GM19397 (cell line): ENCODE results near the gene PAX9.

Experiments
- ATAC-seq: cut with Tn5 transposase; IDR thresholded peaks from one replicate; pipeline ENCODE4 v1.9.1; 2021; ENCODE audit warnings: mild to moderate bottlenecking, moderate library complexity; ENCODE audit not compliant: unreplicated experiment

Gene PAX9

DNA sequence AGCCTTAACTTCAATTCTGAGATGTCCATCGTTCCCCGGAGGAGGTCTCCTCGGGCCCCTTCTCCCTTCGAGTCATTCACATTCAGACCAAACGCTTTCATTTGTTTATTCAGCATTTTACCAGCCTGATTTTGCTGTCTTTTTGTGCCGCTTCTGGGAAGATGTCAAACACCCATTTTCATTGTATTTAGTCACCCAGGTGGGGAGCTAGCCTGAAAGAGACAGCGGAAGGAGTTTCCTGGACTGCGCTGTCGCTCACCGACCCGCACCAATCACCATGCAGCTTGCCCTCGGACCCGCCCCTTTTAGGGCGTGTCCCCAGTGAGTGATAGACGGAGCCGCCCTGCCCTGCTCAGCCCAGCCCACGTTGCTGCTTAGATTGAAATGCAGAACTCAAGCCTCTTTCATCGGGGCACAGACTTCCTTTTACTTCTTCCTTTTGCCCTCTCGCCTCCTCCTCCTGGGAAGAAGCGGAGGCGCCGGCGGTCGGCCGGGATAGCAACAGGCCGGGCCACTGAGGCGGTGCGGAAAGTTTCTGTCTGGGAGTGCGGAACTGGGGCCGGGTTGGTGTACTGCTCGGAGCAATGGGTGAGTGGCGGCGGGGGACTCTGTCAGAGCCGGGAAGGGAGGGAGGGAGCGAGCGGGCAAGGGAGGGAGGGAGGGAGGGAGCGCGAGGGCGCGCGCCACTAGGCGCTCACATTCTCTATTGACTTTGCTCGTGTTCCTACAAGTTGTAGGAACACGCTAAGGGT is at the start of gene PAX9:
Gene PAX9 (plus strand): TSS at position 355 of the 752 bp plus-strand sequence. CDS start 230 bp downstream, at position 585.
- ATAC-seq, result peak; percentile 81

DNA sequence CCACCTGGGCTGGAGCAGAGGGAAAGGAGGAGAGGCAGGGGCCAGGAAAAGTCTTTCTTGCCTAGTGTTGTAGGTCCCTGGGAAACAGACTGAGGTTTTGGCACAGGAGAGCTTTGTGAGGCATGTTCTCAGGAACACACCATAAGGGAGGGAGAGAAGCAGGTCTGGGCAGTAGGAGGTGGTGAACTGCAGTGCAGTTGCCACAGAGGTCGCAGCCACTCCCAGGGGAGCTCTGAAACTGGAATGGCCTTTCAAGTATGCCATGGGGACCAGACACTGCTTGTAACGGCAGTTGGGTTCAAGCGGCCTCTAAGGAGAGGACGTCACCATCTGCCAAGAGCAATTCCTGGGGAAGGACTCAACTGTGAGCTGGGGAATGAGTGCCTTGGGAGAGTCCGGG is 43.8 kb upstream of the PAX9 start:
- no peak for ATAC-seq

DNA sequence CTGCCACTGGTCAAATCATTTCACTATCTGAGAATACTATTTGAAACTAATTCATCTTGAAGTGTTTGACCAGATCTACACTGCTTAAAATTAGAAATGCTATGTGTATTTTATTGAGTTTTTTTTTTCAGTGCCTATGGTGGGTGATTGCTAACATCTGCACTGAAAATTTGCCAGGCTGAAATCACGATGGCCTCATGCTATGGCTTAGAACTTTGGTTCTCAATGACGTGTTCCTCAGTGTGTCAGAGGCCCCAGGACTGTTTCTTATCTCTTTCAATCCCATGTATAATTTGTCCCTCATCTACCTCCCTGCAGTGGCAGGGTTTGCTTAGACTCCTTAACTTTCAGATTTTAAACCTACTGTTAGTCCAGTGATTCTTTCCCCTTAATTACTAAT is 43.0 kb upstream of the PAX9 start:
- ATAC-seq, result no peak

DNA sequence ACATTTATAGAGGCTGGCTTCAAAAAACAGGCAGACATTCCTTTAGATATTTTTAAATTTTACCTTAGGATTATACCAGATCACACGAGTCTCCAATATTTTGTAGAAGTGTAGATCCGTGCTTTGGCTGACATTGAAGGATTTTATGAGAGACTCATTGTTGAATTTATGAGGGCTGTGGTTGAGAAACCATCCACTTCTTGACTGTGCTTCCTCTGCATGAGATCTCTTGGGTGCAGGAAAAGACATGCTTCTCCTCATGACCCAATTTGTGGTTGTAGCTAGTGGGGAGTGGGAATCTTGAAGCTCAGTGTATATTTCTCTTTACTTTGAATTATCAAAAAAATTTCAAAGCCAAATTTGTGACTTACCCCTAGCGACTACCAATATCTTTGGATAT is 42.5 kb upstream of the PAX9 start:
- ATAC-seq, result no peak

DNA sequence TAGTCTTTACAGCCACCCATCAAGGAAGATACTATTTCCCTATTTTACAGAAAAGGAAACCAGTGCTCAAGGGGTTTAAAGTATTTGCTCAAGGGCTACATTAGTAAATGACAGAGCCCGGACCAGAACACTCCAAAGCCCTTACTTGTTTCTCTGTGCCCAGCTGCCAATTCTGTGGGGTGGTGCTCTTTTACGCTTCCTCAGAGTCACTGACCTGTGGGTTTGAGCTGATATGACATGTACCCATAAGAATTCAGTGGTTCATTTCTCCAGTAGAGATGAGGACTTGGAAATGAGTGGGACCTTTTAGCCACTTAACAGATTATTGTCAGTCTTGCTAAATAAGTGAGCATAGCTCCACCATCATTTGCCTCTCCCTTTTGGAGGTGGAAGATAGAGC is 41.8 kb upstream of the PAX9 start:
- no peak for ATAC-seq

DNA sequence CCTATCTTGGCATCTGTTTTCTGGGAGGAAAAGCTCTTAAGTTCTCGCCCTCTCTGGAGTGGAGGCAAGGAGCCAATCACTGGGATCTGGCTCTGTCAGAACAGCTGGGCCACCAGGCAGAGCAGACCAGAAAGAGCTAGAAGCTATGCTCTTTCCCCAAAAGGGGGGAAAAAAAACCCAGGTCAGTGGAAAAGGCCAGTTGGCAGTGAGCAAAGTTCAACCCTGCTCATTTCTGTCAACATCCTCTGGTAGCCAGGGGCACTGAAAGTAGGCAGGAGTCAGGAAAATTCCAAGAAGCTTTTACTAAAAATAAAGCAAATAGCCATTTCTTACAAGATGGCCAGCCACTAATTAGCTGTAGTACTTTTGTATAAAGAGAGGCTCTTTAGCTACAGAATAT is 36.6 kb upstream of the PAX9 start:
- no peak for ATAC-seq

DNA sequence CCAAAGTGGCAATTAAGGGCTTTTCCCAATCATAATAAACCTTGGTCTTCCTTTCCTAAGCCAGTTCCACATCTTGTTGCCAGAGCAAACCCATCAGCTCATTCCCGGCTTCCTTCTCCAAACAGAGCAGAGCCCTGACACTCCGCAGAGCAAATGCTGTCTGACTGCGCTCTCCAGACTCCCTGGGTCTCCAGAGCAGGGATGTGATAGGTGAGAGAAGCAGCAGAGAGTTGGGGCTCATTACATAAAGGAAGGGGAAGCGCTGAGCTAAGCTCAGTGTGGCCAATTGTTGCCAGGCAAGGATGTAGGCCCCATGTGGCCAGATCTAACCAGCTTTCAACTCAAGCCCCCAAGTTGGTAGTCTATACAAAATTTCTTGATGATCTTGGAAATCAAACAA is 36.2 kb upstream of the PAX9 start:
- no peak for ATAC-seq

DNA sequence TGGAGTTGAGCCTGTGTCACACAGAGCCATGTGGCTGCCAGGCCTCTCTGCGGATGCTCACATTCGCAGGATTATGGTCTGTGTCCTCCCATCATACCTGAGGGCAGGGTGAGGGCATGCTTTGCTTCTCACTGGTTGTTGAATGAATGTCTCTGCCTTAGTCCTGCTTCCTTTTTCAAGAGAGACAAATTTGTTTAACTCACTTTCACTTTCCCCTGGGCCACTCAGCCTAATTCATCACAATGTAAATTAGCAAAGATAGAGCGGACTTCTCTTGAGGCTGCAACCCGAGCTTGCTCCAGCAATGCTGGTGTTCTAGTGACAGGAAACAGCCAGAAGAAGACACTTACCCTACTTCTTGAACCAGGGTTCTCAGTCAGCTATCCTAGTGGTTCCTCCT is 35.5 kb upstream of the PAX9 start:
- ATAC-seq, result no peak

DNA sequence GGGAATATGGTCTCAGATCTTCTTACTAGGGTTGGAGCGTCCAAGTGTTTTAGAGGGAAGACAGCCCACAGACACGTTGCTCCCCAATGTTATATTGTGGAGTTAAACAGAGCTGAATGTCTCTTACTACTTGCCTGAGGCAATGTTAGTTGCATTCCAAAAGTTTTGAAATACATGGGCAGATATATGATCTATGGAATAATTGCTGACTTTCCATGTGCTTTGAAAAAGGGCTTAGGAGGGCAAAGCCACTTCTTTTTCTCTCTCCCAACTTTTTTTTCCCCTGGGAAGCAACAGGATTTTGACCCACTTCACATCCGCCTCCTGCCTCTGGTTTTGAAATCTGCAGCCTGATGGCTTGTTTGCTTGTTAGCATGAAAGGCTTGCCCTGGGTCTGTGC is 33.7 kb upstream of the PAX9 start:
- ATAC-seq, result no peak

DNA sequence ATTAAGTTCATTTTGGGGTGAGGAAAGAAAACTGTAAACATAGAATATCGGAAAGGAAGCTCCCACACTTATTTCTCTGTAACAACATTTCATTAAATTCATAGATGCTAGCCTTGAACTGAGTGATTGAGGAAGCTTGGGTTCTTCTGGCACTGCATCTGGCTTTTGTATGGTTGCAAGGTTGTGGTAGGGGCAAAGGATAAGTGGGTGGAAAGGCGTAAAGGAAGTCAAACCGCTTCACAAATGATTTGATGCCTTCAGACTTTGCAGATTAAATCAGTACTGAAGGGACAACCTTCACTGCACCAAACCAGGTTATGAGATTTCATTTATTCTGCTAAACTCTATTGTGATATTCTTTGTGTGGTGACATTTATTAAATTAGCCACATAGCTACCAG is 28.1 kb upstream of the PAX9 start:
- no peak for ATAC-seq

DNA sequence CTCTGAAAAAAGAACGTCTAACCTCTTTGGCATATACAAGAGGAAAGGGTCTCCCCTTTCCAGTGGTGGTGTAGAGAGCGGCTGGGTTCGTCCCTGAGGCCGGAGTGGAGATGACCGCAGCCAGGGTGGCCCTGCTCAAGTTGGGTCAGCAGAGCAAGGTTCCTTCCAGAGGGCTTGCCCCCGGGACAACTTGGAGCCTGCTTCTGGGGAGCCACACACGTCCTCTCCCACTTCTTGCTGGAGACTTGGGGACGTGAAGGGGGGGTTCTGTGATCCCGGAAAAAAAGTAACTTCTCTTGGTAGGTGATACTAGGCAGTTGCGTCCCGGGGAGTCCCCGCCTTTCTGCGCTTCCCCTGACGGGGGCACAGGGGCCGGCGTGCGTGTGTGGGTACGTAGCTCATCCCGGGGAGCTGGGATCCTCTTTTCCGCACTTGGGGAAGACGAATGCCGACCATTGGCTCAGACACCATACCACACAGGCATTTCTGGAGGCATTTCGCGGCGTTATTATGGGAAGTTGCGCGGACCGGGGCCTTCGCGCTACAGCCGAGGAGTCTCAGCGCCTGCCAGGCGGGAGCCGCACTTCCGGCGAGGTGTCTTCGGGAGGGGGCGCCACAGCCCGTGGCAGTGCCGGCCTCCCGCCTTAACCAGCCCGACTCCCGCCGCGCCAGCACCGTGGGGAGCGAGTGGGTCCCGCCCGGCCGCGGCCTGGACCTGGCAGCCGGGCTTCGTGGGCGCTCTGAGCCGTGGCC is 14.8 kb upstream of the PAX9 start:
- ATAC-seq, result no peak

DNA sequence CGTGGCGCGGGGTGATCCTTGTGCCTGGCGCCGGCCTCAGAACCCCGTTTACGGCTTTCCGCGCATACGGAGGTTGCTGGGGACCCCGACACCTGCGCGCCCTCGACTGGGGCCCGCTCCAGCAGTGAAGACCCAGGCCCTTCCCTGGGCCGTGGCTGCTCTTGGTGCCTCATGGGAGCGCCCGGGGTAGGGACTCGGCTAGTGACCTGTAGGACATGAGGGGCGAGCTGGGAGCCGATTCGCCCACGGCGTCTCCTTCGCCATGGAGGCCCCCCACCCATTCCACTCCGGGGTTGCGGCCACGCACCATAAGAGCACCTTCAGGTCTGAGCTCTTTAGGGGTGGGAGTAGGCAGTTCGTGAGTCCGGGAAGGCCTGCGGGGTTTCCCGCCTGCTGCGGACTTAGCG is 14.2 kb upstream of the PAX9 start:
- ATAC-seq, result no peak

DNA sequence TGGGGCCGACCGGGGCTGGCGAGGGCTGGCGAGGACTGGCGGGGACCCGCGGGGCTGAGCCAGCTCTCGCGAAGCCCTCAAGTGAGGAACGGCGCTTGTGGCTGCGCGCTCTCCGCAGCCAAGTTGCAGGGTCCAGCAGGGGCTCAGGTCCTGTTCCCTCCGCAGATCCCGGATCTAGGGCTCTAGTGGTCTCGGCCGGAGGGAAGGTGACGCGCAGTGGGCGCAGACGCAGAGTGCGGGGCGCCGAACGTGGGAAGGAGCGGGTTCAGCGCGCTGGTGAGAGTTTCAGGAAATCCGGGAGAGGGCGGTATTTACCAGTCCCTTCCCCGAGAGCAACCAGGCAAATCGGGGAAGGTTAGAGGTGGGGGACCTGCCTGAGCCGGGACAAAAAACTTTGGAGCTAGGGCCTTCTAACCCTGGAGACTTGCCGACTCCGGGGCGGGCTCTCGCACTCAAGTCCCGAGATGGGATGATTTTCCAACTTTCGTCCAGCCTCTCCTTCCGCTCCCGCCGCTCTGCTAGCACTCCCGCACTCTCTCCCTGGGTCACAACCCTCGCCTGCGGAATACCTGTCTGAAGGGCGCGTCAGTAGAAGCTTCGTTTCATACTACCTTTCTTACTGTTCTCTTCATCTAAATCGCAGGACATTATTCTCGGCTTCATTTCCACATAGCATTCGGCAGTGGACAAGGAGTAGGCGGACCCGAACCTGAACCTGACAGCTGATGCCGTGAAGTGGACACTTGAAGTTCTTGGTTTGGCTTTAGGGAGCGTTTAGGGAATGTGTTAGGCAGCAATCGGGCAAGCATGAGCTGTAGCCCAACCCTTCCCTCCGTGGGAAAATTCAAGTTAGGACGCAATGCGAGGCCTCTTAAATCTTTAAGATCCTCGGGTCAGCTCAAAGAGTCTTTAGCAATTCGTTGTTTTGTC is 13.6 kb upstream of the PAX9 start:
- ATAC-seq, result no peak

DNA sequence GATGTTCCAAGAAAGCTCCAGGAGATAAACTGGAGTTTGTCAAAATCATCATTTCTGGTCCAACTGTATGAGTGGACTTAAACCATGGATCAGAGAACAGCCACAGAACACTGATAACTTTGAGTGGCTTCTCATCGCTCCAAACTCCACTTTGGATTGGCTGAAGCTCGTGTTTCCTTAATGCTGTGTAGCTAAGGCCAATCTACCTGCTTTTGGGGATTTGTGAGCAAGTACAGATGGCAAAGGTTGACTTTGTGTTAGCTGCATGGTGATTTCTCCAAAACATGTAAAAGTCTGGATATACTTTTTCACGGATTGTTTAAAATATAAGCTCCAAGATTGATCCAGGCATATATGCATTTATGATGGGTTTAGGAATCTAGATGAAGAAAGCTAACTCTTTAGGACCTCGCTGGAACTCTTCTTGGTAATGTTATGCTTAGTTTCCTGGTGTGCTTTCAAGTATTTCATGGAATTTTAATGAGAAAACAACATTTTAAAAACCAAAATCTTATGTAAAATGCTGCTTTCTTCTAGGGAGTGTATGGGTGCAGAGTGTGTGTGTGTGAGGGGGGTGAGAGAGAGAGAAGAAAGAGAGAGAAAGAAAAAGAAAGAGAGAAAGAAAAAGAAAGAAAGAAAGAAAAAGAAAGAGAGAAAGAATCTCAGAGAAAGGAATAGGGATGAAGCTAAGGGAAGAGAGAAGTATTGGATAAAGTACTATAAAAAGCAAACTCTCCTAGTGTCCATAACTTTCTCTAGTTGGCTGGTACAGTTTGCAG is 11.6 kb upstream of the PAX9 start:
- ATAC-seq, result no peak

DNA sequence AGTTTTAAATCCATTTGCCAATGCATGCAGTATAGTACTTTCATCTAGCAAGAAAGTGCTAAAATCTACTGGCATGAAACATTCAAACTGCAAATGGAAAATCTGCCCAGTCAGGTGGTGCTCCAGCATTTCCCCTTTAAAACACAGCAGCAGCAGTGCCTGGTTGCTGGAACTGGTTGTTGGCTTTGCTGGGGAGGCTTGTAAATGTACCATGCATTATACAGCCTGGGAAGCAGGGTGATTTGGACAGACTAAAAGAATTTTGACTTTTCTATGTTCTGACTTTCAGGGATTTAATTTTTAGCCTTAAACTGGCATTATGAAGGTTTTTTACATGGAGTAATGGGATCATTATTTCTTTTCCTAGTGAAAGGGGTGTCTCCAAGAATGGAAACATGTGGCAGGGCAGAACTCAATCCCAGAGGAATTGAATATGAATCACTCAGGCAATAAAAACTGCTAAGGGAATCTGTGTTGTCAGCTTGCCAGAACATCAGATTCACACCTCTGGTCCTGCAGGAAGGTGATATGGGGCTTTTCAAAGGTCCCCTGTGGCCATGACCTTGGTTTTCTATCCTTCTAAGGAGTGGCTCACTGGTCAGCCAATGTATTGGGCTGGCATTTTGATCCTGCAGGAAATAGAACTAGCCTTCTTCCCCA is 9.0 kb upstream of the PAX9 start:
- no peak for ATAC-seq

DNA sequence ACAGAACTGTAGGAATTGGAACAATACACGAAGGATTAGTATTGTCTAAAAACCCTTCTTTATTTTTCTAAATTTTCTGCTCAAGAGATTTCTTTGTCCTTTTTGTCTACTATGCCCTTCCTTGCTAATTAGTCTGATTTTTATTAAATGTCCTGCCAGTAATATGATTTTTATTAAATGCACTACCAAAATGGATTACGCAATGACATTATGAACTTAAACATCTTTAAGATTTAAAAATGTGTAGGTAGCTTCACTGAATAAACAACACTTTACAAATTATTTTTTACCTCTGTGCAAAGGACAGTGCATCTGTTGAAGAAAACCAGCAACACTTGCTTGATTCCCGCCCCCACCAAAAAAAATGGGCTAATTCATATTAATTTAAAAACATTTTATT is 8.2 kb upstream of the PAX9 start:
- no peak for ATAC-seq

DNA sequence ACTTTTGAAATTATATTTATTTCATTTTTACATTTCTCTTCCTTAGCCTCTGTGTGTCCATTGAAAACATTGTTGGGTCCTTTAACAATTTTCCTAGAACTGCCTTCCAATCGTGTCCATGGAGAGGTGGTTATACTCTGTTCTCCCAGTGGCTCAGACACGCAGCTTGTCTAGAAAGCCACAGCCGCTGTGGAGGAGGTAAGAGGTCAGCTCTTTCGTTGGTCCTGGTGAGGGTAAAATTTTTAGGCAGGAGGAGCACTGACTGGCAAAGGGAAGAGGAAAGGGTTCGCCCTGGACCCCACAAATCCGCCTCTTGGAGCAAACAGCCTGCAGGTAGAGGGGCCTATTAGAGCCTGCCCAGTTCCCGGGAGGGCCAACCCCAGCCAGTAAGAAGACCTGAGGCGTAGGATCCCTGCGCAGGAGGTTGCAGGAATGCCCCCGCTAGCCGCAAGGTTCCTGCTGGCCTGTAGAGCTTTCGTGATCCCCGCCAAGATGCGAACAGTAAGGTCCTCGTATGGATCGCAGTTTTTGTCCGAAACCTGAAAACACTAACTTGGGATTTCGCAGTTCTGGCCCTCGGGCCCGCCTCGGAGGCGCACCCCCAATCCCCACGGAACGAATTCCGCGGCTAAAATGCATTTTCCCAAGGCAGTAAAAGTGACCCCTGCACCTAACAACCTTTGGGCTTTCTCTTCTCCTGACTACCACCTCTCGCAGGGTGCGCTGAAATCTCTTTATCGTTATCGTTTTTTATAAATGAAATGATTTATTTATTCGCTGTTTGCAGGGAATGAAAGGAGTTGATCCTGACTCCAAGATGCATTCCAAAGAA is 7.5 kb upstream of the PAX9 start:
- ATAC-seq, result no peak

DNA sequence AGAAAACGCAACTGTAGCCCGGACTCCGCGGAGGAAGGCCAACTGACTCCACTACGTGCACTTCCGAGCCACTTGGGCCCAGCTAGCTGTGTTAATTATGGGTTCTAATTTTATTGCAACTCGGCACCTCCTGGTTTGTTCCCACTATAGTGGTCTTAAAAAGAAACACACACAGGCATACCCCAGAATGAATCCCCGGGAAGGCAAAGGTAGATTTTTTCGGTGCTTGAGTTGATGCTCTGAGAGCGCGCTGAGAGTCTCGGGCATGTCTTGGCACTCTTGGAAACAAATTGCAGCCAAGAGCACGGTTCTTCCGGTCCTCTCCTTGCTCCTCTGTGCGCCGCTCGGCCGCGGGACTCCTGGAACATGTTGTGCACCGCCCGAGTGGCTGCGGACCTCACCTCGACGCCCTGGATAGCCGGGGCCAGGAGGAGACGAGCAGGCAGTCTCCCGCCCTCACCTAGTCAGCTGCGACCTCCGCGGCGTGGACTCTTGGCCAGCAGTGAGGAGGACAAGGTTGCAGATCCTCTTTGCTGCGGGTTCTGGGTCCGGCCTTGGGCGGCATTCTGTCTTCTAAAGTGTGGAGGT is 6.8 kb upstream of the PAX9 start:
- ATAC-seq, result no peak

DNA sequence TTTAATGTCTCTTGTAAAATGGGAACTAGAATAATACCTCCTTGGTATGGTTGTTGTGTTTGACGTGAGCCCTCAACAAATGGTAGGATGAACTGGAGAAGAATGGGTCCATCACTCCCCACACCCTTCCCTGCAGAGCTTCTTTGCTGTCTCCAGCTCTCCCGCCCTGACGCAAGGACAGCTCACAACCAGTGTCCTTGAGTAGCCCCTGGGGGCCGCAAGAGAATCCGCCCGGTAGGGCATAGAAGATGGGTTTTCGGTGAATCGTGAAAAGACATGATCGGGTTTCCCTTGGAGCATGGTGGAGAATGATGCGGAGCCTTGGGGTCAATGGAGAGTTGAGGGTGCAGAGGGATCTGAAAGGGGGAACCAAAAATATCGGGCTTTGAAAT is 6.1 kb upstream of the PAX9 start:
- no peak for ATAC-seq
